Urinary bladder (tissue), 4 donors: Measurements from ENCODE around the gene RUFY1. TPM values are rescaled to one million over a fixed set of nuclear protein-coding genes. Genes with fewer than 3 reads are reported as not detected.
"Not testable (repeated sequence)": the region's sequence is repeated elsewhere in the genome, so short reads cannot be mapped to it uniquely, and the experiment has no call there.

Experiments used
- DNase-seq: peaks from one replicate; pipeline ENCODE4 v3.0.0-alpha.2; 2015; ENCODE audit errors: extremely low spot score
- H3K27ac ChIP-seq: one replicate; pipeline ENCODE4 v1.5.1; 2013; ENCODE audit warnings: low read depth, mild to moderate bottlenecking, moderate library complexity
- H3K36me3 ChIP-seq: one replicate; pipeline ENCODE4 v1.6.1; 2013; ENCODE audit warnings: mild to moderate bottlenecking, moderate library complexity; ENCODE audit not compliant: insufficient read depth
- H3K4me1 ChIP-seq: one replicate; pipeline ENCODE4 v1.6.1; 2013; ENCODE audit warnings: mild to moderate bottlenecking, moderate library complexity; ENCODE audit not compliant: insufficient read depth
- H3K4me3 ChIP-seq: one replicate; pipeline ENCODE4 v1.5.1; 2013; ENCODE audit warnings: low read depth, low read length
- WGBS: extraction: QIAGEN DNeasy Blood & Tissue Kit; methylation state at CpG from one replicate; pipeline ENCODE4 v1.1.7; 2013; 5-methylcytosine and 5-hydroxymethylcytosine counted together
- polyA plus RNA-seq: library from polyadenylated mRNA; stranded (reverse); fragments of 200-250 nt; gene quantifications from one replicate; pipeline ENCODE4 v1.2.3, GENCODE V29; 2013
- total RNA-seq: library from RNA; depleted of rRNA; stranded (reverse); fragments of >200 nt; gene quantifications from one replicate; pipeline ENCODE4 v1.2.3, GENCODE V29; 2014
- donor health status: healthy with polysubstance abuse.
- donor health status: healthy.

RUFY1 gene
- total and polyA plus RNA-seq, 2 donors: 38.0 to 39.7 TPM

GRCh38 chr5:179633501-179634369 lies 83.4 kb downstream of the RUFY1 start:
- H3K4me1 ChIP-seq, DNase-seq, H3K36me3 ChIP-seq, H3K27ac ChIP-seq: not testable (repeated sequence)
- peak overlapping the region; percentile 28 for H3K4me3 ChIP-seq
- WGBS: 73% methylated on average over 19 of the region's 38 CpGs

- WGBS: 8% methylated on average over 9 of the region's 49 CpGs
- not testable (repeated sequence) for H3K4me1 ChIP-seq
Measured at GRCh38 chr5:179634370-179635172, 84.2 kb downstream of the RUFY1 start.

DNA sequence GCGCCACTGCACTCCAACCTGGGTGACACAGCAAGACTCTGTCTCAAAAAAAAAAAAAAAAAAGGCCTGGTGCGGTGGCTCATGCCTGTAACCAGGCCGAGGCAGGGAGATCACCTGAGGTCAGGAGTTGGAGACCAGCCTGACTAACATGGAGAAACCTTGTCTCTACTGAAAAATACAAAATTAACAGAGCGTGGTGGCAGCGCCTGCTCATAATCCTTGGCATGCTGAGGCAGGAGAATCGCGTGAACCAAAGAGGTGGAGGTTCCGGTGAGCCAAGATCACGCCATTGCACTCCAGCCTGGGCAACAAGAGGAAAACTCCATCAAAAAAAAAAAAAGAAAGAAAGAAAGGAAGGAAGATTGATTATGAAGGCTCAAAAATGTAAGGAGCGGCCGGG lies 88.9 kb downstream of the RUFY1 start:
- not testable (repeated sequence) for H3K27ac ChIP-seq, H3K36me3 ChIP-seq, H3K4me3 ChIP-seq, H3K4me1 ChIP-seq, DNase-seq
- 92% methylated on average over 11 of the region's 11 CpGs for WGBS

More at GRCh38 chr5:179634370-179635172, 84.2 kb downstream of the RUFY1 start:
- H3K4me3 ChIP-seq, DNase-seq, H3K36me3 ChIP-seq, H3K27ac ChIP-seq: not testable (repeated sequence)

GRCh38 chr5:179641745-179642144 lies 91.4 kb downstream of the RUFY1 start:
- not testable (repeated sequence) for H3K4me1 ChIP-seq, DNase-seq, H3K27ac ChIP-seq, H3K4me3 ChIP-seq, H3K36me3 ChIP-seq
- WGBS: no CpG with 5 or more reads among the region's 4 CpGs

DNA sequence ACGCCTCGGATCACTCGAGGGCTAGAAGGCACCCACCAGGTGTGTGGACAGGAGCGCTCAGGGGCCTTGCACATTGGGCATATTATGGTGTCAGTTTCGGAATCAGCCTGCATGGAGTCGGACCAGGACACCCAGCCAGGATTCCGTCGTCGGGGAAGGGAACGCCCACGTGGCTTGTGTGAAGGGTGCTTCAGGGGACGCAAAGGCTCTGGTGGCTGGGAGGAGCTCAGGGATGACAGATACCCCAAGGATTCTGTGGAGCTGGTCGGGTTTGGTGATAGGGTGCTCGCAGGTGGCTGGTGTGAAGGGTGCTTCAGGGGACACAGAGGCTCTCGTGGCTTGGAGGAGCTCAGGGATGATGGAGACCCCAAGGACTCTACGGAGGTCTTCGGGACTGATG lies 92.3 kb downstream of the RUFY1 start:
- H3K4me1 ChIP-seq, DNase-seq, H3K36me3 ChIP-seq, H3K27ac ChIP-seq, H3K4me3 ChIP-seq: not testable (repeated sequence)
- 85% methylated on average over 16 of the region's 17 CpGs for WGBS

DNA sequence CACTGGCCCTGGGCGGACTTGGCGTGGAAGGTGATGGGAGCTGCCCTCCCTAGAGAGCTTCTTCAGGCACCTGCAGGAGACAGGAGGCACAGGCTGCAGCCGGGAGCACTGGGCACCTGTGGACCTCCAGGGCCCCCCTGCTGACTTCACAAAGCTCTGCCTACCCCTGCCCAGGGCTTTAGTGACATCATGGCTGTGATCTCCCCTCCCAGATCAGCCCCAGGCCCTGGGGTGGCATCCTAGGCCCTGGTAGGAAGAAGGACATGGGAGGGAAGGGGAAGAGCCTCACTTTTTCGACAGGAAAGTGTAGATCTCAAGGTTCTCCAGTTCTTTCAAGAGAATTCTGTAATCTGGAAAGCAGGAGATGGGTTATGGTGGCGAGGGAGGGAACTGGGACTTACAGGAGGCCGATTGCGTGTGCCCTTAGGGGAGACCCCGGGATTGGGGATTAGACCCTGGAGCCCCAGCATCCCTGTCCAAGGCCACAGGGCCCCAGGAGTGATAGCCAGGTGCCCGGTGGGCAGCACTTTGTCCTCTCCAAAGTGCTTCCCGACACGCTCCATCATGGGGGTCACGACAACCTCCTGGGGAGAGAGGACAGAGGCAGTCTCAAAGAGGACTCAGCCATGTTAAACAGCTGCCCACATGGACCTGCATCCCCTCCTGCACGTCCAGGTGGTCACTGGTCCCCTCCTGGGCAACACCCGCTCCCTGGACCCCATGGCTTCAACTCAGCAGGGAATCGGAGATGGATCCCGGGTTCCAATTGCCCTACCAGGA lies 93.0 kb downstream of the RUFY1 start:
- H3K4me3 ChIP-seq, H3K36me3 ChIP-seq, H3K27ac ChIP-seq, DNase-seq, H3K4me1 ChIP-seq: not testable (repeated sequence)
- 86% methylated on average over 16 of the region's 16 CpGs for WGBS

DNA sequence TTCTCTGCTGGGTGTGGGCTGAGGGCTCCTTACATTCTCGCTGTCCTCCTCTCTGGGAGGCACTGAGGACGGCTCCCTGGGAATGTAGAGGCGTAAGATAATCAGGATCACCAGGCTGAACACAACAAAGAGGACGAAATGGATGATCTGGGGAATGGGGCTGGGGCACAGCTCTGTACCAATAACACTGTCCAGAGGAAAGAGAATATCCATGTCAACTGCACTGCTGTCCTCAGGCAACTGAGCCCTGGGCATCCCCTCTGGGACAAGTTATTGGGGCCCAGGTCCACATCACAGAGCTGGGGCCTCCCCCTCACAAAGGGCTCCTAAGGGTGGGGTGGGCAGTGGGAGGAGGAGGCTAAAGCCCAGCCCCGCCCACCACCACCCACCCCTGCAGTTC lies 94.4 kb downstream of the RUFY1 start:
- H3K27ac ChIP-seq, H3K4me1 ChIP-seq, DNase-seq, H3K4me3 ChIP-seq, H3K36me3 ChIP-seq: not testable (repeated sequence)
- WGBS: 69% methylated on average over 5 of the region's 5 CpGs

GRCh38 chr5:179648410-179648809 lies 98.1 kb downstream of the RUFY1 start:
- no peak for DNase-seq
- Histone ChIP-seq H3K36me3 (no peaks in the 10 kb centered on the region), H3K4me1 (no peaks in the 10 kb centered on the region), H3K27ac (no peak overlapping the region), H3K4me3 (no peak overlapping the region)
- 68% methylated on average over 9 of the region's 9 CpGs for WGBS

- not testable (repeated sequence) for H3K27ac ChIP-seq, H3K36me3 ChIP-seq, DNase-seq, H3K4me3 ChIP-seq, H3K4me1 ChIP-seq
- WGBS: 77% methylated on average over 10 of the region's 10 CpGs
Measured at GRCh38 chr5:179649166-179649703, 98.9 kb downstream of the RUFY1 start.

DNA sequence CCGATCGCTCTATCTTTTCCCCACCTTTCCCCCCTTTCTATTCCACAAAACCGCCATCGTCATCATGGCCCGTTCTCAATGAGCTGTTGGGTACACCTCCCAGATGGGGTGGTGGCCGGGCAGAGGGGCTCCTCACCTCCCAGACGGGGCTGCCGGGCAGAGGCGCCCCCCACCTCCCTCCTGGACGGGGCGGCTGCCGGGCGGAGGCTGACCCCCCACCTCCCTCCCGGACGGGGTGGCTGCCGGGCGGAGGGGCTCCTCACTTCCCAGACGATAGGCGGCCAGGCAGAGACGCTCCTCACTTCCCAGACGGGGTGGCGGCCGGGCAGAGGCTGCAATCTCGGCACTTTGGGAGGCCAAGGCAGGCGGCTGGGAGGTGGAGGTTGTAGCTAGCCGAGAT lies 99.9 kb downstream of the RUFY1 start:
- not testable (repeated sequence) for H3K36me3 ChIP-seq, H3K4me3 ChIP-seq, DNase-seq, H3K4me1 ChIP-seq, H3K27ac ChIP-seq
- 93% methylated on average over 24 of the region's 26 CpGs for WGBS

GRCh38 chr5:179653135-179653534 lies 102.8 kb downstream of the RUFY1 start:
- H3K36me3 ChIP-seq, H3K27ac ChIP-seq, H3K4me3 ChIP-seq, H3K4me1 ChIP-seq, DNase-seq: not testable (repeated sequence)
- WGBS: 68% methylated on average over 2 of the region's 2 CpGs

GRCh38 chr5:179657302-179658178 lies 107.2 kb downstream of the RUFY1 start:
- WGBS: 21% methylated on average over 9 of the region's 50 CpGs
- not testable (repeated sequence) for H3K27ac ChIP-seq, H3K36me3 ChIP-seq, H3K4me1 ChIP-seq, DNase-seq, H3K4me3 ChIP-seq
